Mesothelial cell of epicardium (in vitro differentiated cells): Measurements from ENCODE around the gene KRT6A. TPM values are rescaled to one million over a fixed set of nuclear protein-coding genes. Genes with fewer than 3 reads are reported as not detected.

Experiments
- DNase-seq, 2 experiments: peaks; one replicate each; pipeline ENCODE4 v3.0.0; 2021; ENCODE audit warnings: low spot score in 2 of 2; ENCODE audit not compliant: unreplicated experiment in 2 of 2
- H3K27ac Mint-ChIP-seq: 2 replicates; pipeline ENCODE4 v1.8.0; 2021; ENCODE audit warnings: mixed read lengths
- H3K27me3 Mint-ChIP-seq: 2 replicates; pipeline ENCODE4 v1.8.0; 2021; ENCODE audit warnings: low read depth, mixed read lengths
- H3K36me3 Mint-ChIP-seq: 2 replicates; pipeline ENCODE4 v1.8.0; 2021; ENCODE audit warnings: mixed read lengths
- H3K4me1 Mint-ChIP-seq: 2 replicates; pipeline ENCODE4 v1.8.0; 2021; ENCODE audit warnings: mixed read lengths
- H3K4me3 Mint-ChIP-seq: 2 replicates; pipeline ENCODE4 v1.8.0; 2021; ENCODE audit warnings: mild to moderate bottlenecking, moderate library complexity, mixed read lengths
- H3K9me3 Mint-ChIP-seq: 2 replicates; pipeline ENCODE4 v1.8.0; 2021; ENCODE audit warnings: mixed read lengths
- total RNA-seq: library from RNA; stranded (reverse); gene quantifications from 3 replicates; pipeline ENCODE4 v1.2.1, GENCODE V29; 2021
- TF ChIP-seq, protein P1 (sequence below): fragments of 200-600 bp; sonication (generic); IDR thresholded peaks from one replicate; pipeline ENCODE4 v1.5.0; 2021; ENCODE audit warnings: antibody characterized with exemption; ENCODE audit not compliant: unreplicated experiment

The KRT6A gene
- total RNA-seq, 1 donor from 2014 or later, result 1.2 TPM

DNA sequence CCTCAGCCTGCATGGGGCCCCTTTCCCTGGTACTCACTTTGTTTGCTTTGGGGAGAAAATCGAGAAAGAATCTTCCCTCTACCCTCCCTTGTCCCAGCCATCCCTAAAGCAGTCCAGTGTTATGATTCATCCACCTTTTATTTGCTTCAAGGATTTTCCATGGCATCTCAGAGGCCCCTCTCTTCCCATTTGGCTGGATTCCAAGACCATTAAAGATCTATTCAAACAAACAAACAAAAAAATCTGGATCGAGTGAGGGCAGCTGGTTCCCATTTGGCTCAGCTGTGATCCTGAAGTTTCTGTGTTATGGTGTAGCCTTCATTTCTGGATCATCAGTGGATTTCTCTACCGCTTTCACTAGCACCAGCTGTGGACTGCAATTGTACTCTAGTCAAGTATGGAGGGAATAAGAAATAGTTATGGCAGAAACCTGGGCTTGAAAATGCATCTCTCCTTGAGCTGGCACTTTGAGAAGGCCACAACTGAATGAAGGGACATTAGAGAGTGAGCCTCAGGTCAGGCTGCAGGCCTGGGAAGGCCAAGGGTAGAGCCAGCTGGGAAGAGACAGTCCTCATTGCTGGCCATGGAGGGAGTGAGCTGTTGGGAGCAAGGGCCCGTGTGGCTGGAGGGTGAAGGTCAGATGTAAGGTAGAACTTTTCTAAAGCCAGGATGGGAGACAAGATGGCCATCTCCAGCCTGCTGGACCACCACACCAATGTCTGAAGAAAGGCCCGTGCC, 46.2 kb upstream of the KRT6A start:
- no peaks in the 10 kb centered on the region for H3K36me3 Mint-ChIP-seq
- peak overlapping the region; percentile 74 for H3K27ac Mint-ChIP-seq
- no peak for DNase-seq
- no peaks in the 10 kb centered on the region for H3K27me3 Mint-ChIP-seq
- peaks cover 24% of the 10 kb centered on the region for H3K4me1 Mint-ChIP-seq
- no peak overlapping the region for H3K4me3 Mint-ChIP-seq
- no peaks in the 10 kb centered on the region for H3K9me3 Mint-ChIP-seq
- TF ChIP-seq, protein P1, sequence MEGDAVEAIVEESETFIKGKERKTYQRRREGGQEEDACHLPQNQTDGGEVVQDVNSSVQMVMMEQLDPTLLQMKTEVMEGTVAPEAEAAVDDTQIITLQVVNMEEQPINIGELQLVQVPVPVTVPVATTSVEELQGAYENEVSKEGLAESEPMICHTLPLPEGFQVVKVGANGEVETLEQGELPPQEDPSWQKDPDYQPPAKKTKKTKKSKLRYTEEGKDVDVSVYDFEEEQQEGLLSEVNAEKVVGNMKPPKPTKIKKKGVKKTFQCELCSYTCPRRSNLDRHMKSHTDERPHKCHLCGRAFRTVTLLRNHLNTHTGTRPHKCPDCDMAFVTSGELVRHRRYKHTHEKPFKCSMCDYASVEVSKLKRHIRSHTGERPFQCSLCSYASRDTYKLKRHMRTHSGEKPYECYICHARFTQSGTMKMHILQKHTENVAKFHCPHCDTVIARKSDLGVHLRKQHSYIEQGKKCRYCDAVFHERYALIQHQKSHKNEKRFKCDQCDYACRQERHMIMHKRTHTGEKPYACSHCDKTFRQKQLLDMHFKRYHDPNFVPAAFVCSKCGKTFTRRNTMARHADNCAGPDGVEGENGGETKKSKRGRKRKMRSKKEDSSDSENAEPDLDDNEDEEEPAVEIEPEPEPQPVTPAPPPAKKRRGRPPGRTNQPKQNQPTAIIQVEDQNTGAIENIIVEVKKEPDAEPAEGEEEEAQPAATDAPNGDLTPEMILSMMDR, result no peak

DNA sequence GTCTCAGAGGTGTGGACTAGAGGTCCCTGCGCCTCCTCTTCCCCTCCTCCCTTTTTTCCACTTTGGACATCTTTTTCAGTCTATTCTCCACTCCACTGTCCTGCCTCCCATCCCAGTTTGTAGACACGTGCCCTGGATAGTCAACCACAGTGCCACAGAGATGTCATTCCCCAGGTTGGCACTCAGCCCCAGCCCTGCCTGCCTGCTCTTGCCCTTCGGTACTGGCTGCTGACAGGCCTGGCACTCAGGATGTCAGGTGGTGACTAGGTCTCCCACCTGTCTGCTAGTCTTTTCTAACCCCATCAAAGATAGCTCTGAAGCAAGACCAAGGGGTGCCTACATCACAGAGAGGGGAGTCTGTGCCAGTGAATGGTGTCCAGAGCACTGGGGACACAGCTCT, 44.0 kb upstream of the KRT6A start:
- TF ChIP-seq, protein P1, result no peak
- Mint-ChIP-seq H3K27me3 (no peaks in the 10 kb centered on the region), H3K36me3 (no peaks in the 10 kb centered on the region), H3K4me1 (peaks cover 21% of the 10 kb centered on the region), H3K9me3 (no peaks in the 10 kb centered on the region), H3K27ac (no peak overlapping the region), H3K4me3 (no peak overlapping the region)
- no peak for DNase-seq

DNA sequence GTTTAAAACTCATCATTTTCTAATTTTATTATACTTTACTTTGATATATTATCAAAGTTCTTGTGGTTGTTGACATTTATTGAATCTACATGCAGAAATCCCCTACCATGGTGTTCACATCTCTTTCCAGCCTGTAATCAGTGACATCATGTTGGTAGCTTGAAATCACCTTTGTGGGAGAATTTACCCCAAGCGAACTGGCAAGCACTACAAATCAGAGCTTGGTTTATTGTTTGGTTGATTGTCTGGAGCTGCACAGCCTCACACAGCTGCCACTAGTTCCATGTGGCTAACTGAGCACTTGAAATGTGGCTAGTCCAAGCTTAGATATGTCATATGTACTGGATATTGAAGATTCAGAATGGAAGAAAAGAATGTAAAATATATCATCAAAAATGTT, 42.5 kb upstream of the KRT6A start:
- DNase-seq, result no peak
- H3K36me3 Mint-ChIP-seq, result no peaks in the 10 kb centered on the region
- TF ChIP-seq, protein P1, result no peak
- no peak overlapping the region for H3K27ac Mint-ChIP-seq
- H3K4me1 Mint-ChIP-seq, result peaks cover 21% of the 10 kb centered on the region
- no peak overlapping the region for H3K4me3 Mint-ChIP-seq
- H3K9me3 Mint-ChIP-seq, result no peaks in the 10 kb centered on the region
- no peaks in the 10 kb centered on the region for H3K27me3 Mint-ChIP-seq

- no peak overlapping the region for H3K27ac Mint-ChIP-seq
- TF ChIP-seq, protein P1, result no peak
- peaks cover 3% of the 10 kb centered on the region for H3K27me3 Mint-ChIP-seq
- H3K9me3 Mint-ChIP-seq, result no peaks in the 10 kb centered on the region
- no peak overlapping the region for H3K4me3 Mint-ChIP-seq
- DNase-seq, result no peak
- H3K36me3 Mint-ChIP-seq, result no peaks in the 10 kb centered on the region
- peaks cover 15% of the 10 kb centered on the region for H3K4me1 Mint-ChIP-seq
Measured at GRCh38 chr12:52534482-52534881, 41.4 kb upstream of the KRT6A start.

DNA sequence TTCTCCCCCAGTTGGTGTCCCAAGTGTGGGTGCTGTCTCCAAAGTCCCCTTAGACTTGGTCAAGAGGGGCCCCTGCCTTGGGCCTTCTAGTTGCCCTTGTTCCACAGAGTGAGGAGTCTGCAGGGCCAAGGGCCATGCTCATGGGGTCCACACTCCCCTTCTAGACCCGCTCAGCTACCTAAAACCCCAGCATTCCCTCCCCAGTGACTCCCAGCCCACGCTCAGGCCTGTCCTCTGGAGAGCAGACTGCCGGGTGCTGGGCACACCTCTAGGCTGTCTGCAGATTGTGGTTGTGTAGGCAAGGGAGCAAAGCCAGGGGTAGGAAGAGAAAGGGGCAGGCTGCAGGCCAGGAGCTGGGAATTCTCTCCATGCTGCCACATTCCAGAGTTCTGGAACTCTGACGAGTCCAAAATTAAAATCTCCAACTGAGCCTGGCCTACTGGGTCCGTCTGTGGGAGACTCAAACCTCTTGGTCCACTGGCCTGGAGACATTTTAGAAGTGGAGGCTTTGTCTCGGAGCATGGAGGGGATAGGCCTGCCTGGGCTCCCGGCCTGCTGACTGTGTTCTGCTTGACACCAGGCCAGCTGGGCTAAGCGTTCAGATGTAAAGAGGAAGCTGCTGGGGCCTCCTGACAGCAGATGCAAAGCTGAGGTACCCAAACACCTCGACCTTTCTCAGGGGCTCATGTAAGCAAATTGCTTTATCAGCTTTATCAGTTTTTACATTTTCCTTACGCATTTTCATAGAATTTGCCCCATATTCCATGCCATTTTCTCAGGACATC, 40.8 kb upstream of the KRT6A start:
- Mint-ChIP-seq H3K9me3 (no peaks in the 10 kb centered on the region), H3K36me3 (no peaks in the 10 kb centered on the region), H3K4me1 (peaks cover 9% of the 10 kb centered on the region), H3K27me3 (peaks cover 3% of the 10 kb centered on the region), H3K4me3 (no peak overlapping the region), H3K27ac (no peak overlapping the region)
- TF ChIP-seq, protein P1, result no peak
- no peak for DNase-seq
